ENCODE measurements around the gene PARVG.

GRCh38 chr22:44243761-44244160 lies 63.0 kb downstream of the PARVG start:
- TF ChIP-seq FOS (IDR thresholded peaks at IDR 0.05; ENCODE audit: borderline replicate concordance, insufficient read depth, low read length) (no peak), EZH2 (IDR thresholded peaks at IDR 0.05; ENCODE audit: borderline replicate concordance, low read depth, low read length, severe bottlenecking) (no peak), CTCF (IDR thresholded peaks at IDR 0.05; ENCODE audit: extremely low read depth in 1 of 2, insufficient read depth in 1 of 2, low read depth in 1 of 2, low read length in 2 of 2) (no peak), POLR2AphosphoS5 (IDR thresholded peaks at IDR 0.05; ENCODE audit: insufficient read depth, low read depth, low read length) (no peak)

Measured in endothelial cell of umbilical vein (primary cell).